ENCODE measurements around the gene PANX2. TPM values are rescaled to one million over a fixed set of nuclear protein-coding genes. Genes with fewer than 3 reads are reported as not detected.

Gene PANX2
- total and polyA plus RNA-seq, 2 of the 13 experiments (the other 11 are each of a cell fraction or from before 2014, with no cell fraction given) = 0.15 to 1.1 TPM

GRCh38 chr22:50160947-50161346 lies 9.6 kb upstream of the PANX2 start (continued):
- TF ChIP-seq GATAD1 (CRISPR knock-in tag; IDR thresholded peaks at IDR 0.05) = no peak

GRCh38 chr22:50161508-50162390 lies 8.8 kb upstream of the PANX2 start:
- Histone ChIP-seq H3K4me1 (ENCODE audit: insufficient read depth, low read length) (no peaks in the 10 kb centered on the region), H3K27me3 (ENCODE audit: control insufficient read depth in 1 of 2, insufficient read depth in 2 of 2, low read length in 2 of 2) (peaks cover 1 to 35% of the 10 kb centered on the region in 2 experiments; a peak in 4 of 5 replicates), H3K36me3 (replicated peaks in 1 of 2; ENCODE audit: control insufficient read depth in 1 of 2, insufficient read depth in 2 of 2, low read length in 2 of 2) (no peaks in the 10 kb centered on the region), H3K27ac (ENCODE audit: extremely low read length, insufficient read depth, low read length) (no peak overlapping the region), H3K79me2 (ENCODE audit: insufficient read depth, low read length) (no peaks in the 10 kb centered on the region), H3K9ac (ENCODE audit: insufficient read depth, low read depth, low read length) (no peak overlapping the region), H4K20me1 (ENCODE audit: insufficient read depth, low read length) (no peaks in the 10 kb centered on the region), H2AFZ (ENCODE audit: low read length) (no peak overlapping the region), H3K4me2 (ENCODE audit: low read depth, low read length) (no peak overlapping the region), H3K4me3 (replicated peaks in 1 of 3; ENCODE audit: insufficient read depth in 1 of 3, low read depth in 2 of 3, low read length in 3 of 3) (no peak overlapping the region), H3K9me3 (ENCODE audit: low read length) (no peaks in the 10 kb centered on the region)
- peak; percentile 47; the same call in 2 of the 3 replicates for ATAC-seq
- no TSS peak for BruUV-seq (replicated peaks)
- WGBS (ENCODE audit: low lambda C conversion rate) = 5% methylated on average over 4 of the region's 23 CpGs
- ChIA-PET CTCF (ENCODE audit: low intra/inter-chr PET ratio, low total read pairs) (no interaction called here), POLR2A (no interaction called here)
- TF ChIP-seq, protein P1, sequence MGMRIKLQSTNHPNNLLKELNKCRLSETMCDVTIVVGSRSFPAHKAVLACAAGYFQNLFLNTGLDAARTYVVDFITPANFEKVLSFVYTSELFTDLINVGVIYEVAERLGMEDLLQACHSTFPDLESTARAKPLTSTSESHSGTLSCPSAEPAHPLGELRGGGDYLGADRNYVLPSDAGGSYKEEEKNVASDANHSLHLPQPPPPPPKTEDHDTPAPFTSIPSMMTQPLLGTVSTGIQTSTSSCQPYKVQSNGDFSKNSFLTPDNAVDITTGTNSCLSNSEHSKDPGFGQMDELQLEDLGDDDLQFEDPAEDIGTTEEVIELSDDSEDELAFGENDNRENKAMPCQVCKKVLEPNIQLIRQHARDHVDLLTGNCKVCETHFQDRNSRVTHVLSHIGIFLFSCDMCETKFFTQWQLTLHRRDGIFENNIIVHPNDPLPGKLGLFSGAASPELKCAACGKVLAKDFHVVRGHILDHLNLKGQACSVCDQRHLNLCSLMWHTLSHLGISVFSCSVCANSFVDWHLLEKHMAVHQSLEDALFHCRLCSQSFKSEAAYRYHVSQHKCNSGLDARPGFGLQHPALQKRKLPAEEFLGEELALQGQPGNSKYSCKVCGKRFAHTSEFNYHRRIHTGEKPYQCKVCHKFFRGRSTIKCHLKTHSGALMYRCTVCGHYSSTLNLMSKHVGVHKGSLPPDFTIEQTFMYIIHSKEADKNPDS (CRISPR knock-in tag; IDR thresholded peaks at IDR 0.05) = no peak
- TF ChIP-seq IKZF1 (IDR thresholded peaks at IDR 0.05) = no peak
- TF ChIP-seq SIX4 (CRISPR knock-in tag; IDR thresholded peaks at IDR 0.05) = no peak
- no peak for DNase-seq (ENCODE audit: low spot score)
- intact Hi-C loops (cut with micrococcal nuclease; ENCODE audit: unreplicated experiment) (no loop called here), in situ Hi-C loops (cut with HindIII; ENCODE audit: extremely low pct_ligation_motif_present, low pct_unique_long_range_greater_than_20kb) (no loop called here)
- FAIRE-seq = no peak

All from HepG2 (cell line).